OCI-LY1 (cell line): ENCODE measurements around the gene SBK3.

Source experiments
- EZH2 ChIP-seq: fragments of 200-600 bp; sonication (generic), shearing (Covaris generic); IDR thresholded peaks from 2 replicates; pipeline ENCODE4 v1.8.0; 2017; ENCODE audit warnings: borderline replicate concordance, mixed run types, mild to moderate bottlenecking, antibody characterized with exemption, low read length, moderate library complexity, mixed read lengths
- TF ChIP-seq, protein P1 (sequence below): fragments of 200-600 bp; sonication (generic), shearing (Covaris generic); IDR thresholded peaks from 2 replicates; pipeline ENCODE4 v1.5.1; 2017; ENCODE audit warnings: mild to moderate bottlenecking, antibody characterized with exemption, low read length, moderate library complexity, mixed read lengths

DNA sequence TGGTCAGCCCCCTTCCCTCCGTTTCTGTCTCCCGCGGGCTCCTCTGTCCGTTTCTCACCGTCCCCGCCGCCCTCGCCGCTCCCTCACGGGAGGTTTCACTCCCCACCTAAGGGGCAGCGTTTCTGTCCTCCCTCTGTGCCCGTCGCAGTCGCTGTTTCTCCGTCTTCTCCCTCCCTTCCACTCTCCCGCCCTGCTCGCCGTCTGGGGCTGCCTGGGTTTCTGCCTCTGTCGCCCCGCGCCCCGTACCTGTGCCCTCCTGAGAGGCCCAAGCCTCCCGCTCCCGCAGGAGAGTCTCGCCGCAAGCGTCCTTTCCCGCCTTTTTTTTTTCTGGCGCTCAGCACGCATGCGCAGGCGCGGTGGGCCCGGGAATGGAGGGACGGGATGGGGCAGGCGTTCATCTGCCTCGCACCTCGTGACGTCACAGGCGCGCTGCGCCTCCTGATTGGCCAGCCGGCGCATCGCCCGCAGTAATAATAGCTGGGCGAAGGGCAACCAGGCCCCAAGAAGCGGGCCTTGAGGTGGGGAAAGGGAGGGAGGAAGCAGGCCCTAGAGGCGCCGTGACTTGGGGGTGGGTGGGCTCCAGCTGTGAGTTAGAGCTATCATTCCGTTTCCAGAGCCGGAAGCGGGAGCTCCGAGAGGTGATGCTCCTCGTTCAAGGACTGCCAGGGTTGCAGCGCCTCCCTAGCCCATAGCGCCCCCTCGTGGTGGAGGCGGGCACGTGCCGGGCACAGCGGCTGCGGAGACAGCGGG is 41.7 kb downstream of the SBK3 start:
- no peak for TF ChIP-seq EZH2
- TF ChIP-seq, protein P1, sequence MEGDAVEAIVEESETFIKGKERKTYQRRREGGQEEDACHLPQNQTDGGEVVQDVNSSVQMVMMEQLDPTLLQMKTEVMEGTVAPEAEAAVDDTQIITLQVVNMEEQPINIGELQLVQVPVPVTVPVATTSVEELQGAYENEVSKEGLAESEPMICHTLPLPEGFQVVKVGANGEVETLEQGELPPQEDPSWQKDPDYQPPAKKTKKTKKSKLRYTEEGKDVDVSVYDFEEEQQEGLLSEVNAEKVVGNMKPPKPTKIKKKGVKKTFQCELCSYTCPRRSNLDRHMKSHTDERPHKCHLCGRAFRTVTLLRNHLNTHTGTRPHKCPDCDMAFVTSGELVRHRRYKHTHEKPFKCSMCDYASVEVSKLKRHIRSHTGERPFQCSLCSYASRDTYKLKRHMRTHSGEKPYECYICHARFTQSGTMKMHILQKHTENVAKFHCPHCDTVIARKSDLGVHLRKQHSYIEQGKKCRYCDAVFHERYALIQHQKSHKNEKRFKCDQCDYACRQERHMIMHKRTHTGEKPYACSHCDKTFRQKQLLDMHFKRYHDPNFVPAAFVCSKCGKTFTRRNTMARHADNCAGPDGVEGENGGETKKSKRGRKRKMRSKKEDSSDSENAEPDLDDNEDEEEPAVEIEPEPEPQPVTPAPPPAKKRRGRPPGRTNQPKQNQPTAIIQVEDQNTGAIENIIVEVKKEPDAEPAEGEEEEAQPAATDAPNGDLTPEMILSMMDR, result peak; percentile 92
